ENCODE data around the gene SEPSECS. TPM values are rescaled to one million over a fixed set of nuclear protein-coding genes. Genes with fewer than 3 reads are reported as not detected.

SEPSECS gene
- total RNA-seq, 4 donors from 2014 or later = 3.3 to 9.0 (median 7.1) TPM

GRCh38 chr4:25112366-25112994 lies 47.8 kb downstream of the SEPSECS start:
- H3K9me3 ChIP-seq = no peaks in the 10 kb centered on the region
- no peak overlapping the region for H3K4me3 ChIP-seq
- 64 to 76% methylated on average over 6 to 9 of the region's 11 CpGs for WGBS, 2 donors (ENCODE audit: low coverage in 1 of 2)
- no peaks in the 10 kb centered on the region for H3K4me1 ChIP-seq
- no peak overlapping the region for H3K27ac ChIP-seq
- TF ChIP-seq EP300 (IDR thresholded peaks at IDR 0.05) (no peak), POLR2A (IDR thresholded peaks at IDR 0.05) (no peak), POLR2AphosphoS5 (IDR thresholded peaks at IDR 0.05) (no peak)
- TF ChIP-seq, protein P1, sequence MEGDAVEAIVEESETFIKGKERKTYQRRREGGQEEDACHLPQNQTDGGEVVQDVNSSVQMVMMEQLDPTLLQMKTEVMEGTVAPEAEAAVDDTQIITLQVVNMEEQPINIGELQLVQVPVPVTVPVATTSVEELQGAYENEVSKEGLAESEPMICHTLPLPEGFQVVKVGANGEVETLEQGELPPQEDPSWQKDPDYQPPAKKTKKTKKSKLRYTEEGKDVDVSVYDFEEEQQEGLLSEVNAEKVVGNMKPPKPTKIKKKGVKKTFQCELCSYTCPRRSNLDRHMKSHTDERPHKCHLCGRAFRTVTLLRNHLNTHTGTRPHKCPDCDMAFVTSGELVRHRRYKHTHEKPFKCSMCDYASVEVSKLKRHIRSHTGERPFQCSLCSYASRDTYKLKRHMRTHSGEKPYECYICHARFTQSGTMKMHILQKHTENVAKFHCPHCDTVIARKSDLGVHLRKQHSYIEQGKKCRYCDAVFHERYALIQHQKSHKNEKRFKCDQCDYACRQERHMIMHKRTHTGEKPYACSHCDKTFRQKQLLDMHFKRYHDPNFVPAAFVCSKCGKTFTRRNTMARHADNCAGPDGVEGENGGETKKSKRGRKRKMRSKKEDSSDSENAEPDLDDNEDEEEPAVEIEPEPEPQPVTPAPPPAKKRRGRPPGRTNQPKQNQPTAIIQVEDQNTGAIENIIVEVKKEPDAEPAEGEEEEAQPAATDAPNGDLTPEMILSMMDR (IDR thresholded peaks at IDR 0.05) = no peak
- H3K27me3 ChIP-seq = no peaks in the 10 kb centered on the region
- no peaks in the 10 kb centered on the region for H3K36me3 ChIP-seq
- no peak for ATAC-seq

DNA sequence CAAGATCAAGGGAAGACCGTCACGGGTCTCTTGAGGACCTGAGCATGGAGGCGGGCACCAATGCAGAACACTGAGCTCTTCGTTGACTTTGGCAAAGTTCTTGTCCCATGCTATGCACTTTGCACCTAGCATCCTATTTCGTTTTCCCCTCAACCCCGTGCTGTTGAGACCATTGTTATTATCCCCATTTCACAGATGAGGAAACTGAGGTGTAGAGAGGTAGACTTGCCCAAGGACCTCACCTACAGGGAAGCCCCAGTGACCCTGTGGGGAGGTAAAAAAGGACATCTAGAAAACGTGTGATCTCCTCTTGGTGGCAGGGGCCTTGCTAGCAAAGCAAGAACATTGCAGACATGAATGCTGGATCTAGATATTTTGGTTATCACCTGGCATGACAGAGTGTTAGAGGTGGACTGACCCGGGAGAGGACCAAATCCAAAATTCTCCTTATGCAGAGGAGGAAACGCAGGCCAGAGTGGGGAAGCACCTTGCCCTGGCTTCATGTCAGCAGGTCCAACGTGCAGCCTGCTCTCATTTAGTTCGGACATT lies 48.5 kb downstream of the SEPSECS start:
- no peak for ATAC-seq
- TF ChIP-seq EP300 (IDR thresholded peaks at IDR 0.05) (no peak), POLR2AphosphoS5 (IDR thresholded peaks at IDR 0.05) (no peak), POLR2A (IDR thresholded peaks at IDR 0.05) (no peak)
- TF ChIP-seq, protein P1 (IDR thresholded peaks at IDR 0.05) = no peak
- H3K9me3 ChIP-seq = no peaks in the 10 kb centered on the region
- WGBS, 2 donors (ENCODE audit: low coverage in 1 of 2) = 70 to 89% methylated on average over 7 to 9 of the region's 11 CpGs
- H3K4me1 ChIP-seq = no peaks in the 10 kb centered on the region
- H3K36me3 ChIP-seq = no peaks in the 10 kb centered on the region
- H3K4me3 ChIP-seq = no peak overlapping the region
- H3K27me3 ChIP-seq = no peaks in the 10 kb centered on the region
- no peak overlapping the region for H3K27ac ChIP-seq

GRCh38 chr4:25110527-25111329 lies 49.5 kb downstream of the SEPSECS start:
- Histone ChIP-seq H3K27ac (no peak overlapping the region), H3K9me3 (no peaks in the 10 kb centered on the region), H3K36me3 (no peaks in the 10 kb centered on the region), H3K4me1 (no peaks in the 10 kb centered on the region), H3K4me3 (no peak overlapping the region), H3K27me3 (no peaks in the 10 kb centered on the region)
- WGBS, 2 donors (ENCODE audit: low coverage in 1 of 2) = 80 to 96% methylated on average over 1 to 2 of the region's 8 CpGs
- no peak for ATAC-seq
- no peak for TF ChIP-seq POLR2A (IDR thresholded peaks at IDR 0.05)
- TF ChIP-seq, protein P1 (IDR thresholded peaks at IDR 0.05) = no peak
- no peak for TF ChIP-seq EP300 (IDR thresholded peaks at IDR 0.05)
- no peak for TF ChIP-seq POLR2AphosphoS5 (IDR thresholded peaks at IDR 0.05)

- TF ChIP-seq POLR2A (IDR thresholded peaks at IDR 0.05) (no peak), POLR2AphosphoS5 (IDR thresholded peaks at IDR 0.05) (no peak), EP300 (IDR thresholded peaks at IDR 0.05) (no peak)
- TF ChIP-seq, protein P1 (IDR thresholded peaks at IDR 0.05) = no peak
- no peaks in the 10 kb centered on the region for H3K36me3 ChIP-seq
- no peaks in the 10 kb centered on the region for H3K9me3 ChIP-seq
- no peak overlapping the region for H3K27ac ChIP-seq
- no peak overlapping the region for H3K4me3 ChIP-seq
- no peak for ATAC-seq
- no peaks in the 10 kb centered on the region for H3K4me1 ChIP-seq
- WGBS, 2 donors (ENCODE audit: low coverage in 1 of 2) = 100% methylated on average over 1 to 2 of the region's 4 CpGs
- H3K27me3 ChIP-seq = no peaks in the 10 kb centered on the region
These were observed 50.7 kb downstream of the SEPSECS start for GRCh38 chr4:25109511-25109910.
